ENCODE measurements around the gene SRGAP2B. TPM values are rescaled to one million over a fixed set of nuclear protein-coding genes. Genes with fewer than 3 reads are reported as not detected.
"Not testable (repeated sequence)": the region's sequence is repeated elsewhere in the genome, so short reads cannot be mapped to it uniquely, and the experiment has no call there.

Gene SRGAP2B
- total RNA-seq, 2 donors from 2014 or later = 7.5 to 9.6 TPM

DNA sequence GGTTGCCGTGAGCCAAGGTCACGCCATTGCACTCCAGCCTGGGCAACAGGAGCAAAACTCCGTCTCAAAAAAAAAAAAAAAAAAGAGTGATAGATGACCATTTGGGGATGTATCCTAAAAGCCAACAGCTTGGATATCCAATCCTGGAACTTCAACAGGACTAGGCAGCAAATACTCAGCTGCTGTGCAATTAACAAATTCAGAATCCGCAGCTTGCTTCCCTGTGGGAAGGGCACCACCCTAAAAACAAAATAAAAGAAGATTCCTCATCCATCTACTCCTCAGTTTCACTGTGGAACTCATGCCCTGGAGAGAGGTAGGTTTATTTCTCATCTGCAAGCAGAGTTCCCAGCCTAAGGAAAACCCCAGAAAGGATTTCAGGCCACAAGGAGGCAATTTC, 73.4 kb downstream of the SRGAP2B start:
- H3K9me3 ChIP-seq; H3K27ac ChIP-seq; DNase-seq; H3K36me3 ChIP-seq (replicated peaks in 1 of 2; ENCODE audit: insufficient read depth in 1 of 2, low read depth in 2 of 2); H3K27me3 ChIP-seq; intact Hi-C loops (cut with DNase I); H3K4me3 ChIP-seq; ATAC-seq; H3K4me1 ChIP-seq: not testable (repeated sequence)
- no CpG with 5 or more reads among the region's 4 CpGs for WGBS, 2 donors

DNA sequence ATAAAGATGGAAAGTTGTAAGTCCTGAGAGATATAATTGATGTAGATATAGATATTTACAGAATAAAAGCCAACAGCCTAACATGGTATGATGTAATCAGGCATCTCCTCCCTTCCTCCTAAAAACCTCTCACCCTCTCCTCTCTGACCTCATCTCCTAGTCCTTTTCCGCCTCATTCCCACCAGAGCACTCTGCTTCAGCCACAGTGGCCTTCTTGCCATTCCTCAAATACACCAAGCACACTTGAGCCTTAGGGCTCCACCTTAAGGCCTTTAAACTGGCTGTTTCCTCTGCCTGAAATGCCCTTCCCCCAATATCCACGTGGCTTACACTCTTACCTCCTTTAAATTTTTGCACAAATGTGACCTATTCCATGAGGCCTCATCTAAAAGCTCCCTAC, 75.4 kb downstream of the SRGAP2B start:
- H3K9me3 ChIP-seq; H3K36me3 ChIP-seq (replicated peaks in 1 of 2; ENCODE audit: insufficient read depth in 1 of 2, low read depth in 2 of 2); H3K4me1 ChIP-seq; H3K27me3 ChIP-seq; intact Hi-C loops (cut with DNase I); DNase-seq; H3K4me3 ChIP-seq; ATAC-seq; H3K27ac ChIP-seq: not testable (repeated sequence)
- WGBS, 2 donors = 69 to 79% methylated on average over 2 of the region's 2 CpGs

DNA sequence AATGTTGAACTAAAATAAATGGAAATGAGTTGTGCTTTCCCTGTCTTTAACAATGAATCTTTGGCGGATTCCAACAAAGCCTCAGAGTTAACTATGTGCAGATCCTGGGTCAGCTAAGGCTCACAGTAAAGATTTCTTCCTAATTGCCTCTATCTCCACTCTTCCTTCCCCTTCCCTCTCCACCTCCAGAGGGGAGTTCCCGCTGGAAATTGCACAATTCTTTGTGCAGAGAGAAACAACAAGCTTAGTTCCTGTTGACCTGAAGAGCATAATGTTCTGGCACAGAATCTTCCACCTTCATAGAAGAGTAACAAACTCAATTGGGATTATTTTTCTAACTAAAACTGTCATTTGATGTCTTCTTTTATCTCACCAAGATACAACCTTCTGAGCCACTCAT, 77.4 kb downstream of the SRGAP2B start:
- H3K9me3 ChIP-seq; H3K36me3 ChIP-seq (replicated peaks in 1 of 2; ENCODE audit: insufficient read depth in 1 of 2, low read depth in 2 of 2); intact Hi-C loops (cut with DNase I); H3K4me3 ChIP-seq; H3K27me3 ChIP-seq; DNase-seq; H3K27ac ChIP-seq; ATAC-seq; H3K4me1 ChIP-seq: not testable (repeated sequence)
- WGBS, 2 donors = 17 to 67% methylated on average over 1 to 2 of the region's 2 CpGs

DNA sequence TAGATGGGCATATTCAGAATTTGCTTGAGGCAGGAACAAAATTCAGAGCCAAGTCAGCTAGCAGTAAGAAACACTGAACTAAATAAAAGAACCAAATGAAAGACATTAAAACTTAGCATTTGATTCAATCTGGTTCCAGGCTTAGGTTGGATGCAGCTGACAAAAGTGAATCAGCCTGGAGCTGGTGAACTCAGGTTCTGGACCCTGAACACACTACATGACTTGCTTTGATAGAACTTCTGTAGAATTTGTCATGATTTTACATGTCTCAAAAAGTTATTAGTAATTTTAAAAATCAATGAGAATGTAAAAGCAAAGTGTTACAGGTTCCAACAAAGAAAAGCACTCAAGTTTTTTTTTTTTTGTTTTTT, 78.7 kb downstream of the SRGAP2B start:
- H3K4me1 ChIP-seq; H3K27ac ChIP-seq; H3K9me3 ChIP-seq; intact Hi-C loops (cut with DNase I); H3K36me3 ChIP-seq (replicated peaks in 1 of 2; ENCODE audit: insufficient read depth in 1 of 2, low read depth in 2 of 2); DNase-seq; H3K4me3 ChIP-seq; ATAC-seq; H3K27me3 ChIP-seq: not testable (repeated sequence)

DNA sequence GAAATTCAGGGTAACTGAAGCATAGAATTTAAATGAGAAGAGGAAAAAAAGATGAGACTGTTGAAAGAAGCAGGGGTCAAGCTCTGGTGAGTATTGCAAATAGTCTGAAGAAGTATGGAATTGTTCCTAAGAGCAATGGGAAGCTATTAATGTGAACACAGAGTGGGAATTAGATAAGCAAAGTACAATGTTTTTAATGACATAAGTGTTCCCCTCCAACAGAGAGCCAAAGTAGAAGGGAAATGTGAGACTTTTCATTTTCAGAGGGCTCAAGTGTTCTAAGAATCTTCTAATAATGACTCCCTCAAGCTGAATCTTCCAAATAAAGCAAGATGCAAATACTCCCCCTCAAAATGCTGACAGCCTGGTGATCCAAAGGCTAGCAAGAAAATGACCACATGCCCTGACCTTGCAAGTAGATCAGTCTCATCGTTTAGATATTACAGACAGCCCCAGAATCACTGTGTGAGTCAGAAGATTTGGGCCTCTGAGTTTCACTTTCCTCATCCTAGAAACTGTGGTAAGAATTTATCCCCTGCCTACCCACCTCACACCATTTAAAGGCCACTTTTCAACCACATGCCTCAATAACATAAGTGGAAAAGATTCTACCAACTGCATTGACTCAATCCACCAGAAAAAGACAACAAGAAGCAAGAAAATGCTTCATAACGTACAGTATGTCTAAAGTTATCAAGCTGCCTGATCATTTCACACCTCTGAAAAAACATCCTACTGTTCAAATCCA, 79.2 kb downstream of the SRGAP2B start:
- H3K4me1 ChIP-seq; H3K27me3 ChIP-seq; H3K4me3 ChIP-seq; DNase-seq; ATAC-seq; H3K9me3 ChIP-seq; H3K27ac ChIP-seq; H3K36me3 ChIP-seq (replicated peaks in 1 of 2; ENCODE audit: insufficient read depth in 1 of 2, low read depth in 2 of 2); intact Hi-C loops (cut with DNase I): not testable (repeated sequence)
- WGBS, 2 donors = no CpG with 5 or more reads among the region's 2 CpGs

DNA sequence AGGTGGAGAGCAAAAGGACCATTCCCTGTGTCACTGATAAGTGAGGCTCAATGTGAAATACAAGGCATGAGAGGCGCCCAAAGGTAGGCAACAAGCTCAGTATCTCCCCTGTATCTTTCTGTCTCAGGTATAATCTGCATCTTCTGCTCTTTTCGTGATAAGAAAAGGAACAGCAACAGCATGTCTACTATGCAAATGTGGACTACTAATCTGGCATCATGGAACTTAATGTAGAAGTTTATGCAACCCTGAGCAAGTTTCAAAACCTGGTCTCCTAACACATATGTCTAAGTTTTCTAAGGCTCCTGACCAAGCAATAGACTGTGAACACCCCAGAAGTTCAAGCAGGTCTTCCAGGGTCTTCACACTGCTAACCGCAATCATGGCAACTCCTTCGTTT, 81.8 kb downstream of the SRGAP2B start:
- WGBS, 2 donors = 90 to 100% methylated on average over 2 of the region's 4 CpGs
- H3K9me3 ChIP-seq; ATAC-seq; H3K36me3 ChIP-seq (replicated peaks in 1 of 2; ENCODE audit: insufficient read depth in 1 of 2, low read depth in 2 of 2); H3K4me1 ChIP-seq; DNase-seq; H3K4me3 ChIP-seq; H3K27ac ChIP-seq; H3K27me3 ChIP-seq; intact Hi-C loops (cut with DNase I): not testable (repeated sequence)

DNA sequence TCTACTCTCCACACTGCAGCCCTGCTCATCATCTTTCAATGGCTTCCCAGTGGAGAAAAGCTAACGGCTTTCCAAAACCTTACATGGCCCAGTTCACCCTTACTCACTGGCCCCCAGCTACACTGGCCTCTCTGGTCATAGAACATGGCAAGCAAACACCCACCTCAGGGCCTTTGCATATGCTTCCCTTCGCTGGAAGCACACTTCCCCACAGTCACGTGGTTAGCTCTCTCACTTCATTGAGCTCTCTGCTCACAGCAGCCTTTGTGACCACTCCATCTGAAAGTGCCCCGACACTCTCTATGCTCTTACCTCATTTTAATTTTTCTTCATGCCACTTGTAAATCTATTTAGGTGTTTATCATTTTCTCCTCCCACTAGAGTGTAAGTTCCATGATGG, 83.3 kb downstream of the SRGAP2B start:
- H3K9me3 ChIP-seq; DNase-seq; H3K27ac ChIP-seq; H3K36me3 ChIP-seq (replicated peaks in 1 of 2; ENCODE audit: insufficient read depth in 1 of 2, low read depth in 2 of 2); ATAC-seq; H3K4me1 ChIP-seq; H3K4me3 ChIP-seq; intact Hi-C loops (cut with DNase I); H3K27me3 ChIP-seq: not testable (repeated sequence)
- WGBS, 2 donors = 83 to 93% methylated on average over 2 of the region's 4 CpGs

DNA sequence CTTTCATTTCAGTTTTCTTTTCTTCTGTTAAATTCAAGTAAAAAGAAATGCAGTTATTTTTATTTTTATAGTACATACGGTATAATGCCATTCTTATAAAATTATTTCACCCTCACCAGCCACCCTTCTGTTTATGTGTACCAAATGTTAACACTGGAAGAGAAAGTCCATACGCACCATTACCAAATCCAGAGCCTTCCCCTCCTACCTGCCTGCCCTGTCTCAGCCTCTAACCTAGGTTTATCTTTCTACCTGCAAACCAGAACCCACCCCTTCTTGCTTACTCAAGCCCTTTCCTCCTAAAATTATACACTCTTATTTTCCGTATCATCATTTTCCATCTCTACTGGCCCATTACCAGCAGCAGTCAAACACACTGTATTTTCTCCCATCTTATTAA, 84.5 kb downstream of the SRGAP2B start:
- DNase-seq; intact Hi-C loops (cut with DNase I); H3K9me3 ChIP-seq; H3K27ac ChIP-seq; H3K27me3 ChIP-seq; ATAC-seq; H3K4me1 ChIP-seq; H3K4me3 ChIP-seq; H3K36me3 ChIP-seq (replicated peaks in 1 of 2; ENCODE audit: insufficient read depth in 1 of 2, low read depth in 2 of 2): not testable (repeated sequence)
- WGBS, 2 donors = 71% methylated on average over 2 of the region's 3 CpGs; no CpG with 5 or more reads in 1 of the 2 donors

DNA sequence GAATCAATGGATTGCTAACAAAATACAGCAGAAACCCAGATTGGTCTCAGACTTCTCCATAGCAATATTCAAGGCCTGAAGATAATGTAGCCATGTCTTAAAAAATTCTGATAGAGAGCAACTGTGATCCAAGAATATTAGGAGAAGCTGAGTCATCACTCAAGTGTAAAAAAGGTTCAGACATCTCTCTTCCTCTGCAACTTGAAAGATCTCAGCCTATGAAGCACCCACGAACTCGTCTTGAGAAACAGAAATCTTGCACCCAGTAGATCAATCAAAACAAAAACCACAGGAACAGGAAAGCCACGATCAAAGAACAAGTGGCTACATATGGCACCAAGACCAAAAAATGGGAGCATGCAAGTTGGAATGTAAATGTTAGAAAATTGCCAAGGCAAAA, 85.2 kb downstream of the SRGAP2B start:
- H3K4me3 ChIP-seq; H3K27me3 ChIP-seq; H3K27ac ChIP-seq; intact Hi-C loops (cut with DNase I); H3K4me1 ChIP-seq; DNase-seq; H3K9me3 ChIP-seq; H3K36me3 ChIP-seq (replicated peaks in 1 of 2; ENCODE audit: insufficient read depth in 1 of 2, low read depth in 2 of 2); ATAC-seq: not testable (repeated sequence)
- WGBS, 2 donors = 66% methylated on average over 3 of the region's 3 CpGs; no CpG with 5 or more reads in 1 of the 2 donors

DNA sequence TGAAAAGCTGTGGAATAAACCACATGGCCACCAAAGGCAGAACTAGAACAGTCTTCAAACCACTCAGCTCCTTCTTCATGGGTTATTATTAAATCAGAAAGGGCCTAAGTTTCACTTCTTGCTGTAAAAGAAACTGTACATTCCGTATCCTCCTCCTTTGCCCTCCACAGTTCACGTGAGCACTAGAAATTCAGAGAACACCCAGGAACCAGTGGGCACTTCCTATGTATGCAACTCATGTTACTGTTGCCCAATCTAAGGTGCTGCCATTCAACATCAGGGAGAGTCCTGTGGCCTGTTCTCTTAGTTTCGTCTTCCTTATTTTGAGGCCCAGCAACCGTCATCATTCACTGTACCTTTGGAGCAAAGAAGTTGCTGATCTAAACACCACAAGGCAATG, 86.7 kb downstream of the SRGAP2B start:
- H3K4me1 ChIP-seq; H3K9me3 ChIP-seq; DNase-seq; intact Hi-C loops (cut with DNase I); H3K27me3 ChIP-seq; H3K4me3 ChIP-seq; H3K27ac ChIP-seq; H3K36me3 ChIP-seq (replicated peaks in 1 of 2; ENCODE audit: insufficient read depth in 1 of 2, low read depth in 2 of 2); ATAC-seq: not testable (repeated sequence)
- no CpG with 5 or more reads among the region's 4 CpGs for WGBS, 2 donors

DNA sequence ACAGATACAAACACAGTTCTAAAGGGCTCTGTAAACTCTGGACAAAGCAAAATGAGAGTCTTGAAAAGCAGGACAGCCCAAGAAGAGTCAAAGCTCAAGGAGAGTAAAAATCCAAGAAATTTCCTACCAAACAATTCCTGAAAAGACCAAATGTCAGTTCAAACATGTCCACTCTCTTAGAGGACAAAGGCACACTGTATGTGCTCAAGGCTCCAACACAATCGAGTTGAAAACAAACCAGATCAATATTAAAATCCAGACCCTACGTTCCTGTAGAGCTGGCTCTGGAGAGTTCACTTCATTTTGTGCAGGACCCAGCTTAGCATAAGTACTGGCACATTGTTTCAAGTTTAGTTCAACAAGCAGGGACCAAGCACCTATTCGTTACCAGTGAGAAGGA, 90.0 kb downstream of the SRGAP2B start:
- not testable (repeated sequence) for ATAC-seq, H3K27ac ChIP-seq

DNA sequence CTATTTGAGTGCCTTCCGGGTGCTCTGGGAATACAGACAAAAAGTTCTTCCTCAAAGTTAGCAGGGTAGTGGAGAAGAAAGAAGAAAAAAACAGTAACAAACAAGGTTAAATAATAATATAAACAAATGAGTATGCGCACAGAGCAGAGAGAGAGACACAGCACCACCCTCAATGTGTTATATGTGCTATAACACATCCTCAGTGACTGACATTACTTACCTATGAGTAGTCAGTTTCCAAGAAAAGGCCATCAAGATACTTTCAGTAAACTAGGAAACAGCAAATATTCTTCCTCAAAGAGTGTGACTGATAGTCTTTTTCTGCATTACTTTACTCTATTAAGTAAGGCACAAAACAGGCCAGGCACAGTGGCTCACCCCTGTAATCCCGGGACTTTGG, 93.7 kb downstream of the SRGAP2B start:
- H3K4me3 ChIP-seq; H3K4me1 ChIP-seq; H3K36me3 ChIP-seq (replicated peaks in 1 of 2; ENCODE audit: insufficient read depth in 1 of 2, low read depth in 2 of 2); H3K9me3 ChIP-seq; ATAC-seq; intact Hi-C loops (cut with DNase I); H3K27me3 ChIP-seq; DNase-seq; H3K27ac ChIP-seq: not testable (repeated sequence)
- WGBS, 2 donors = 89% methylated on average over 3 of the region's 3 CpGs; no CpG with 5 or more reads in 1 of the 2 donors

More for the DNA sequence above, 90.0 kb downstream of the SRGAP2B start:
- H3K9me3 ChIP-seq; H3K4me3 ChIP-seq; H3K27me3 ChIP-seq; DNase-seq; H3K36me3 ChIP-seq (replicated peaks in 1 of 2; ENCODE audit: insufficient read depth in 1 of 2, low read depth in 2 of 2); H3K4me1 ChIP-seq; intact Hi-C loops (cut with DNase I): not testable (repeated sequence)
- WGBS, 2 donors = no CpG with 5 or more reads among the region's 3 CpGs

All from body of pancreas (tissue), 4 donors.